ENCODE measurements around the gene CCDC185. TPM values are rescaled to one million over a fixed set of nuclear protein-coding genes. Genes with fewer than 3 reads are reported as not detected.

The CCDC185 gene
- total and polyA plus RNA-seq, 2 of the 13 experiments (the other 11 are each of a cell fraction or from before 2014, with no cell fraction given): not detected

GRCh38 chr1:223417444-223417843 is 24.2 kb downstream of the CCDC185 start (continued):
- TF ChIP-seq TRAFD1 (CRISPR knock-in tag; IDR thresholded peaks at IDR 0.05; ENCODE audit: borderline replicate concordance): no peak
- 0 out of 2 replicates have a peak, but pooled peaks have one; percentile 25 for TF ChIP-seq DPF2 (CRISPR knock-in tag; IDR thresholded peaks at IDR 0.05; ENCODE audit: borderline replicate concordance, low read depth)
- TF ChIP-seq CCDC6 (CRISPR knock-in tag; IDR thresholded peaks at IDR 0.05): no peak
- TF ChIP-seq TFDP2 (CRISPR knock-in tag; IDR thresholded peaks at IDR 0.05): no peak
- no peak for TF ChIP-seq PRDM10 (CRISPR knock-in tag; IDR thresholded peaks at IDR 0.05; ENCODE audit: low read depth)
- no peak for TF ChIP-seq ZNF549 (CRISPR knock-in tag; IDR thresholded peaks at IDR 0.05)
- TF ChIP-seq FOXA1 (IDR thresholded peaks at IDR 0.05): no peak
- peak; percentile 49; the same call in 1 of the 2 replicates for TF ChIP-seq FOXA1 (CRISPR knock-in tag; IDR thresholded peaks at IDR 0.05)
- no peak for TF ChIP-seq MZF1 (CRISPR knock-in tag; IDR thresholded peaks at IDR 0.05; ENCODE audit: borderline replicate concordance)
- TF ChIP-seq FOXK1 (CRISPR knock-in tag; IDR thresholded peaks at IDR 0.05; ENCODE audit: borderline replicate concordance, low read depth): peak; percentile 36; the same call in 1 of the 2 replicates
- TF ChIP-seq PAX8 (CRISPR knock-in tag; IDR thresholded peaks at IDR 0.05; ENCODE audit: borderline replicate concordance): no peak
- no peak for TF ChIP-seq ZZZ3 (CRISPR knock-in tag; IDR thresholded peaks at IDR 0.05; ENCODE audit: borderline replicate concordance)
- TF ChIP-seq EHMT2 (IDR thresholded peaks at IDR 0.05; ENCODE audit: borderline replicate concordance, low read depth, low read length): no peak
- no peak for TF ChIP-seq ATF5 (CRISPR knock-in tag; IDR thresholded peaks at IDR 0.05; ENCODE audit: low read depth)
- no peak for TF ChIP-seq ZKSCAN5 (CRISPR knock-in tag; IDR thresholded peaks at IDR 0.05)
- no peak for TF ChIP-seq ZNF710 (CRISPR knock-in tag; IDR thresholded peaks at IDR 0.05; ENCODE audit: borderline replicate concordance)
- TF ChIP-seq KDM5B (CRISPR knock-in tag; IDR thresholded peaks at IDR 0.05; ENCODE audit: borderline replicate concordance): no peak
- no peak for TF ChIP-seq ZSCAN21 (CRISPR knock-in tag; IDR thresholded peaks at IDR 0.05; ENCODE audit: borderline replicate concordance)
- no peak for TF ChIP-seq TCF7L2 (IDR thresholded peaks at IDR 0.05; ENCODE audit: low read depth, low read length)
- TF ChIP-seq REPIN1 (CRISPR knock-in tag; IDR thresholded peaks at IDR 0.05; ENCODE audit: borderline replicate concordance, low read depth): no peak

Measured in HepG2 (cell line).